HG03575 (cell line): ENCODE data around the gene CPEB2.
"Not testable (repeated sequence)": the region's sequence is repeated elsewhere in the genome, so short reads cannot be mapped to it uniquely, and the experiment has no call there.

ENCODE experiments used
- ATAC-seq: cut with Tn5 transposase; IDR thresholded peaks from one replicate; pipeline ENCODE4 v1.9.1; 2021; ENCODE audit not compliant: unreplicated experiment, insufficient number of reproducible peaks, low FRiP score; ENCODE audit errors: extremely low read depth

CPEB2 gene

DNA sequence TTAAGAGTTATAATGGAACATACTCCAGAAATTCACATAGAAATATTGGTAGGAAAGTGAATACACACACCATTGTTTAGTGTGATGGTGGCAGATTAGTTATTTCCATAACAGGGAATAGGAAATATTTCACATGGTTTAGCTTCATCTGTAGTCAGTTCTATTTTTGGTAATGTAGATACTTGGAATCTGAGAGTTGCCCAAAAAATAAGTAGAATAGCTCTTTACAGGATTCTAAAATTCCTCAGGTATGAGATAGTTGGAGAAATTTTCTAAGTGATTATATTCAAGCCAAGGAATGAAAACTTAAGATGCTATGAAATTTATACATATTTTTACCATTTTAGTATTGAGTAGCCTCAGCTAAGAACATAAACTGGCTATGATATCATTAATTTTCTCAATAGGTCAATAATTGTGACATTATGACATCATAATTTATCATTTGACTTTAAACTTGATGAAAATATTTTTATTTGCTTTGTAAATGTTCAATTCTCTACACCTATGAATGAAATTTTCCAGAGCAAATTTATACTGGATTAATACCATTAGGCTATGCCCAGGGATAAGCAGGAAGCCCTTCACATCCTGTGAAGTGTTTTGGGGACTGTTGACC is 35.8 kb downstream of the CPEB2 start:
- ATAC-seq, result no peak

DNA sequence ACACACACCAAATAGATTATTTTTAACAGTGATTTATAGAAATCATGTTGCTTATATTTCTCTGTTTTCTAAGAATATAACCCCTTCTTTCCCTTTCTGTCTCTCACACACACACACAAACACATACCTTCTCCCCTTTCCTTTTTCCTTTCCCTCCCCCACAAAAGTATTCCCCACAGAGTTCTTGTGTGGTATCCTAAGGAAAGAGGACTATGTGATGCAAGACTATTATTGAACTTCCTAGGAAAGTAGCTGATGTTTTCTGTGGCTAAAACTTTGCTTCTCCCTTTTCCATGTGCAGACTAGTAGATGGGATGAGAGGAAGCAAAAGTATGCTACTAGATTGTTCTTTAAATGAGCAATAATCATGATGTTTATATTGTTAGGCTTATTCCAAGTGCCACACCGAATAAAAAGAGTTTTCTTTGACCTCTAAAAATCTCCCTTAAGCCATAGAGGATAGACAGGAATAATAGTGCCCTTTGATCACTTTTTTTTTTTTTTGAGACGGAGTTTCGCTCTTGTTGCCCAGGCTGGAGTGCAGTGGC is 38.7 kb downstream of the CPEB2 start:
- ATAC-seq, result no peak

DNA sequence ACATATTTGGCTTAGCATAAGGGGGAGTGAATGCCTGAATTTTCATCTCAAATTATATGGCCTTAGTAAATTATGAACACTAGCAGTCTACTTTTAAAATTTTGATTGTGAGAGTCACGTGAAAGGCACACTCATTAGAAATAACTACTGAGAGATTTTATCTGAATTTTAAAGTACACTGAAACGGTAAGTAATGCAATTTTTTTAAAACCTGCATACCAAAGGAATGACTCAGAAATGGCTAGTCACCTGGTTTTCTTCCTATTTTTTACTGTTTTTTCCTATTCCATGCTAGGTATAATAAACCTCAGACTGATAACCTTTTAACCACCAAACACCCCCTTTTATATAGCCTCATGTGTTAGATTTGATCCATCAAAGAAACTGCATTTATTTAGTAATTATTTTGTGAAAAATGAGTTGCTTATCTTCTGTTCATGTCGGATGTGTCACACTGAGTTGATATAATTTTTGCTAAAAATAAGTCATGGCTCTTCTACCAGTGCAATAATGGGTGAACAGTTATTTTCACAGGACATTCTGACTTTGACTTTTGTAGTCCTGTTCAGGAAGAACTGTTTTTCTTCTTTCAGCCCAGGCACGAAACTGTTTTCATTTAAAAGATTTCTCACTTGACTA is 40.4 kb downstream of the CPEB2 start:
- ATAC-seq, result no peak

DNA sequence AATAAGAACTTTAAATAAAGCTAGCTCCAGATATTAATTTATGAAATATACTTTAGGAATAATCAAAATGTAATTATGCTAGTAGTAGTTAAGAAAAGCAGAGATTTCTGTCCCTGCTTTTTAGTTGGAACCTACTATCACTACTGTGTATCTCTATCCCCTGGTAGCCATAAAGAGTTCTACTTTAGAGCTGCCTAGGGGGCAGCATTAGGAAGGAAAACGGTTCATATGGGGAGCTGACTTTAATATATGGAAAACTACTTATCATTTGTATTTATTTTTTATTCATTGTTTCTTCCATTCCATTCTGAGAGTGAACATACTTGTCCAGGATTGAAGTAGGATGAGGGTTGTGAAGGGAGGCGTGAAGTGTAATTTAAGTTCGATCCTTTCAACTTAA is 40.9 kb downstream of the CPEB2 start:
- ATAC-seq, result no peak

GRCh38 chr4:15043922-15044321 is 41.6 kb downstream of the CPEB2 start:
- ATAC-seq, result no peak

DNA sequence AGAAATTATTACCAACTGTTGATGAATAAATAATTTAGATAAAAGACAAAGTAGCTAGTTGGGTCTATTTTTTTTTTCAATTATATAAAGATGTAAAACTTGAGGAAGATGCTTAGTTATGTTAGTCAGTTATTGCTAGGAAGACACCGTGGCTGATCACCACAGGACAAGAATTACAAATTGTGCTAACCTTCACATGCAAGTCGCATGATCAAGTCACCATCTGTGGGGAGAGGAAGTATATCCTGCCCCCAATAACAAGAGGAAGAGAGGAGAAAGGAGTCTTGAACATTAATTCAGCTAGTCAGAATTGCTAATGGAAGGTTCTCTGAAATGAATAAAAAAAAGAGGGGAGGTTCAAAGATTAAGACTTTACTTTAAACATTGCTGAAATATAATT is 52.3 kb downstream of the CPEB2 start:
- ATAC-seq, result no peak

GRCh38 chr4:15060213-15060612 is 57.9 kb downstream of the CPEB2 start:
- ATAC-seq, result no peak

DNA sequence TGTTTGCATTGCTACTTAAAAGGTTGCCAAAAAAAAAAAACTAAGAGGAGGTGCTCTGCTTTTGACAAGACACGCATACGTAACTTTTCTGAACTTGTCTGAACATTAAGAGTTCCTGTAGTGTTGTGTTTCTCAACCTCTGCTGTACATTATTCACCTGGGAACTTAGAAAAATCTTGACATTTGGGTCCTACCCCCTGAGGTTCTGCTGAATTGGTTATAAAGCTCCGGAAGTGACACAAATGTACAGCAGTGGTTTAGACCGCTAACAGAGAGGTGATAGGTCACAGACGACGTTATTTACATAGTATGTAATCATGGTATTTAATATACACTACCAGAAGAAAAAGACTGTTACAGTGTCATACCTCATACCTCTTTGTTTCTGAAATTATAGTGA is 61.1 kb downstream of the CPEB2 start:
- no peak for ATAC-seq

DNA sequence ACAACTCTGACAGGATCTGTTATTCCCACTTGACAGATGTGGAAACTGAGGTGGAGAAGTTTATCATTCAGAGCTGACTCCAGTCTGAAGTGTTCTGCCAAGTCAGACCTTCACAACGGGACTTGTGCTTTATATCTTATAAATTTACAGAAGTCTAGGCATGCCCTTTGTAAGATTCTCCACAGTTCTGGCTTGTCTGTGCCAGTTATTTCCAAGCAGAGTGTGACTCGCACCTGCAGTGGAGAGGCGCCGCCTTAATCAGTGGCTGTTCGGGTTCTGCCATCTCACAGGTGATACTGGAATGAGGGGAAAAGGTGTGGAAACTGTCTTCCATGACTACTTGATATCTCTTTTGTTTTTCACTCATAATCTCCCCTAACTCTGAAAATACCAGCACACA is 63.2 kb downstream of the CPEB2 start:
- ATAC-seq, result no peak

- no peak for ATAC-seq
Observed at GRCh38 chr4:15066140-15066539, 63.9 kb downstream of the CPEB2 start.

- no peak for ATAC-seq
Observed at GRCh38 chr4:15068298-15068697, 66.0 kb downstream of the CPEB2 start.

DNA sequence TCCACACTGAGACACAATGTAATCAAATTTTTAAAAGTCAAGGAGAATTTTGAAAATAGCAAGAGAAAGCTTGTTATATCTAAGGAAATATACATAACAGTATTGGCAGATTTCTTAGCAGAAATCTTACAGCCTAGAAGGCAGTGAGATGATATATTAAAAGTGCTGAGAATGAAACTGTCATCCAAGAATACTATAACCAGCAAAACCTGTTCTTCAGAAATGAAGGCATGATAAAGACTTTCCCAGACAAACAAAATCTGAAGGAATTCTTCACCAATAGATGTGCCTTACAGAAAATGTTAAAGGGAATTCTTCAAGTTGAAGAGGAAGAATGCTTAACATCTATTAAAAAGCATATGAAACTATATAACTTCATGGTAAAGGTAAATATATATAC is 73.6 kb downstream of the CPEB2 start:
- ATAC-seq, result no peak

GRCh38 chr4:15077969-15078368 is 75.7 kb downstream of the CPEB2 start:
- no peak for ATAC-seq

DNA sequence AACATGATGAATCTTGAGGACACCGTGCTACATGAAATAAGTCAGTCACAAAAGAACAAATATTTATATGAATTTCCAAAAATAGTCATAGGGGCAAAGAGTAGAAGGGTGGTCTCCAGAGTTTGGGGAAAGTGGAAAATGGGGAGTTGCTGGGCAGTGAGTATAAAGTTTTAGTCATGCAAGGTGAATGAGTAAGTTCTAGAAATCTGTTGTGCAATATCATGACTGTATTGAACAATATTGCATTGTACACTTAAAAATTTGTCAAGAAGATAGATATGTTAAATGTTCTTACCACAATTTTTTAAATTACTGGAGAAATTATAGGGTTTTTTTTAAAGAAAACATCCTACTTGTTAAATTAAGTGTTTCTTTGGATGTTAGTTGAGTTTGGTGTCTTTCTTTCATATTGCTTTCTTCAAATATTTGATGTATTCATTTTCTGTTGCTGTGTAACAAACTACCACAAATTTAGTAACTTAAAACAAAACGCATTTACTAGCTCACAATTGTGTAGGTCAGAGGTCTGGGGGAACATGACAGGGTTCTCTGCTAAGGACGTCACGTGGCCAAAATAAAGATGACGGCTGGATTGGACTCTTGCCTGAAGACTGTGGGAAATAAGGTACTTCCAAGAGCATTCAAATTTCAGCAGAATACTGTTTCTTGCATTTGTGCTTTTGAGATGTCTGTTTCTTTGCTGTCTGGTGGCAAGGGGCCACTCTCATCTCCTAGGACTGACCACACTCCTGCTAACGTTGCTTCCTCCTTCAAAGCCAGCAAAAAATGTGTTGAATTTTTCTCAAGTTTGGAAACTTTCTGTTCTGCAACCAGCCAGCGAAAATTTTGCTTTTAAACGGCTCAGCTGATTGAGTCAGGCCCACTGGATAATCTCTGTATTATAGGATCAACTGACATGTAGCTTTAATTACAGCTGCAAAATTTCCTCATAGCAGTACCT is 76.7 kb downstream of the CPEB2 start:
- no peak for ATAC-seq

DNA sequence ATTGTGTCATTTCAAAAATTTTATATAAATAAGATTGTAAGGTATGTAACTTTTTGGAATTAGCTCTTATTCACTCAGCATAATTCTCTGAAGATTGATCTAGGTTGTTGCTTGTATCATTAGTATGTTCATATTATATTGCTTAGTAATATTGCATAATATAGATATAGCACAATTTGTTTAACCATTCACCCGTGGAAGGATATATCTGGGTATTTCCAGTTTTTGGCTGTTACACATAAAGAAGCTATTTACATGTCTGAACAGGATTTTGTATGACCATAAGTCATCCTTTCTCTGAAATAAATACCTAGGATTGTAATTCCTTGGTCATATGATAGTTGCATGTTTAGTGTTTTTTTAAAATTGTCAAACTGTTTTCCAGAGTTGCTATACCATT is 82.5 kb downstream of the CPEB2 start:
- ATAC-seq, result no peak

- ATAC-seq, result not testable (repeated sequence)
Observed at GRCh38 chr4:15085762-15086161, 83.5 kb downstream of the CPEB2 start.

- ATAC-seq, result not testable (repeated sequence)
Observed at GRCh38 chr4:15086259-15086658, 84.0 kb downstream of the CPEB2 start.

GRCh38 chr4:15088394-15089035 is 86.2 kb downstream of the CPEB2 start:
- ATAC-seq, result no peak

DNA sequence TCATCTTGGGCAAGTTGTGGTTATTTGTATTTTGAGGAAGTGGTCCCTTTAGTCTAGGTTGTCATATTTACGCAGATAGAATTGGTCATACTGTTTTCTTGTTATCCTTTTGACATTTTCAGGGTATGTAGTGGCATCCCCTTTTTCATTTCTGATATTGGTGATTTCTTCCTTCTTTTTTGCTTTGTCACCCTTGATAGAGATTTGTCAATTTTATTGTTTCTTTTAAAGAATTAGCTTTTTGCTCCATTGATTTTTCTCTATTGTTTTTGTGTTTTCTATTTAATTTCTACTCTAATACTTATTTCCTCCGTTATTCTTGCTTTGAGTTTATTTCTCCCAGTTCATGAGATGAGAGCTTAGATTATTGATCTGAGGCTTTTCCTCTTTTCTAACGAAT is 87.7 kb downstream of the CPEB2 start:
- ATAC-seq, result no peak
